Measurements from ENCODE around the gene SPOCK3.
"Not testable (repeated sequence)": the region's sequence is repeated elsewhere in the genome, so short reads cannot be mapped to it uniquely, and the experiment has no call there.

The SPOCK3 gene

DNA sequence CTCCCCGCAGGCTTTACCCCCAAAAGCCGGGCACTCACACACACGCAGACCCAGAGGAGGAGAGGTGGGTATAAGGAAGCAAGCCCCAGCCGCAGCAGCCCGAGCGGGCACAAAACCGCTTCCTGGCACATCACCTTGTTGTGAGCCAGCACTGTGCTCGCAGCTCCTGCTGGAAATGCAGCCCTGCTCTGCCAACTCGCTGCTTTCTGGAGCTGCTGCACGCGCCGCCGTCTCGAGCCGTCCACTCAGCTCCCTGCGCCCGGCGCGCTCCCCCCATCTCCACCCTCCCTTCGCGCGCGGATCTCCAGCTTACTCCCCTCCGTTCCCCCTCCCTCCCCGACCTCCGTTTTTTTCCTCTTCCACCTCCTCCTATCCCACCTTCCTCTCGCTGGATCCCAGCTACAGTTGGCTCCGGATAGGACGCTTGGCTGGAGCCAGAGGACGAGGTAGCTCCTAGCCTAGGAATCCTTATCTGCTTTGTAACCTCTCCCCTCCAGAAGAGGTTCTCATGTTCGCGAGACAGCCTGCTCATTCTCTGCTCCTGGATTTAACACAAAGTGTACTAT is at the start of gene SPOCK3:
TSS of gene SPOCK3 (minus strand) at position 179 of the 566 bp plus-strand sequence.
- DNase-seq: no peak

DNA sequence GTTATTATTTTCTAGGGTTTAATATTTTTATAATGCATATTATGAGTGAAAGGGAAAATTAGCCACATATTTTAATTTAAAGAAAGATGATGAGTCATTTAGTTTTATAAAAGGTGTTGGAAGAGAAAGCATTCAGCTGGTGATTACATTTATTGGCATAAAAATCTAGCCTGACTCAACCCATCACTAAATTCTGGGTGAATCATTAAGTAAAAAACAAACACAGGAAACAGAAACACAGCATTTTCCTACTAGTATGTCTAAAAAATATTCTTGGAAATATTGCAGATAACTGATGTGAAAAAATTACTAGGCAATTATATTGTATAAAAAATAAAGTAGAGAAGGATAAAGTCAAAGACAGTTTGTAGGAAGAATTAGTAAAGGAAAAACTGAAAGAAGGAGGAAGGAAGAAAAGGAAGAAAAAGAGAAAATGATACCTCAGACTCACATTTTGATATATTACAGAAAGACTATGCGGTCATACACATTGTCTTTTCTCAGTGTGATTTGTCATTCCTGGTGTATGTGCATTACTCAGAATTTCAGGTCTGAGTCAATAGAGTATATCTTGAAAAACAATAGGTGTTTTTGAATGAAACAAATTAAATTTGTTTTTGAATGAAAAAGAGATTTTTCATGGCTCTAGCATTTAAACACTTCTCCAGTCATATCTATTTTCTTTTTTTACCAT is 48.0 kb upstream of the SPOCK3 start:
- DNase-seq: no peak

DNA sequence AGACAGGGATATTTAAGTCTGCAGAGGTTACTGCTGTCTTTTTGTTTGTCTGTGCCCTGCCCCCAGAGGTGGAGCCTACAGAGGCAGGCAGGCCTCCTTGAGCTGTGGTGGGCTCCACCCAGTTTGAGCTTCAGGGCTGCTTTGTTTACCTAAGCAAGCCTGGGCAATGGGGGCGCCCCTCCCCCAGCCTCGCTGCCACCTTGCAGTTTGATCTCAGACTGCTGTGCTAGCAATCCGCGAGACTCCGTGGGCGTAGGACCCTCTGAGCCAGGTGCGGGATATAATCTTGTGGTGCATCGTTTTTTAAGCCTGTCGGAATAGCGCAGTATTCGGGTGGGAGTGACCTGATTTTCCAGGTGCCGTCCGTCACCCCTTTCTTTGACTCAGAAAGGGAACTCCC is 47.3 kb upstream of the SPOCK3 start:
- DNase-seq: not testable (repeated sequence)

DNA sequence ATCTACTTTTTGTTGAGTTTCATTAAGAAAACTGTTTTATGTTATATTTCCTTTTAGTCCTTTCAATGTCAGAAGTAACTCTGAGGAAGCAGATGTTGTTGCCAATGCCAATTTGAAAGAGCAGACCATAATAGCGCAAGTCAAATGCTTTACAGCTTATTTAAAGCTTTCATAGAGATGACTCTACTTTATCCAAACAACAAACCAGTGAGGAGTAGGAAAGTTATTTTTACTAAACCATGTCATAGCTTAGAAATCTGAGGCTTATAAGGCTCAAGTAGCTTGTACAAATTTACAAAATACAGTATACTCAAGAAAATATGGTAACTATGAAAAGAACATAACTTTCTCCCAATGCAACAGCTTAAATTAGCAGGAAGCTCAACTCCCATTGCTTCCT is 40.1 kb upstream of the SPOCK3 start:
- DNase-seq: no peak

DNA sequence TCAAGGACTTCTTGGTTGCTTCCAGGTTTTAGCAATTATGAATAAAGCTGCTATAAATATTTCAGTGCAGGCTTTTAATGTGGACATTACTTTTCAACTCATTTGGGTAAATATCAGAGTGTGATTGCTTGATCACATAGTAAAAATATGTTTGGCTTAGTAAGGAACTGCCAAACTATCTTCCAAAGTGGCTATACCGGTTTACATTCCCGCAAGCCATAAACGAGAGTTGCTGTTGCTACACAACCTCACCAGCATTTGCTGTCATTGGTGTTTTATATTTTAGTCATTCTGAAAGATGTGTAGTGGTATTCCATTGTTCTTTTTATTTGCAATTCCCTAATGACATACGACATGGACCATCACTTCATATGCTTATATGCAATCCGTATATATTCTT is 30.9 kb upstream of the SPOCK3 start:
- DNase-seq: no peak

DNA sequence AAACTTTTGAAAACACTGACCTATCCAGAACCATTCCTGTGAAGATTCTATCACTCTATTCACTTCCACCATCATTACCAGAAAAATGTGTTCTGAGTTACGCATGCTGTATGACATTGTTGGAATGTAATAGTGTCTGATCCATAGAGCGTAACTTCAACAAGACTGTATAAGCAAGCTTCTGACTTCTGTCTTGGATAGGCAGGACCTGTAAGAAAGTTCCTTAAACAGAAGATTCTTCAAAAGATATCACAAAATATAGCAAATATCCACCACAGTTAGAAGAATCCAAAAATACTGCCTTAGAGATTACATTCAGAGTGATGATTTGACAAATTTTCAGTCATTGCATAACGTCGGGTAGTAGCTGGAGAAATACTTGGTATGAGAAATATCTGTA is 14.0 kb upstream of the SPOCK3 start:
- DNase-seq: no peak

DNA sequence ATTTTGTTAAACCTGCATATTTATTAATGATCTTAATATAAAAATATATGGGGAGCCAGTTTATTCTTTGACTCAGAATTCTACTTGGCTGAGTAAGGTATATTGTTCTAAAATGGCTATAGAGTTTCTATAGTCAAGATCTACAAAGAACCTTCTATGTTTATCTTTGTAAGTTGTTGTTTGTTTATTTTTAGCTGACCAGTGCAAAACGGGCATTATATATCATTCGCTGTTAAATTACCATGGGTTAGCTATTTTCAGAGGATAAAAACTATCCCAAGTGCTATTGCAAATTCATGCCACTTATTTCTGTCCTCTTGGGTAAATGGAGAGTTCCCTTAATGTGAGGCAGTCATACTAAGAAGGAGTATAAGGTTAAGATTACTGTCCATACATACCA is 5.3 kb upstream of the SPOCK3 start:
- no peak for DNase-seq

DNA sequence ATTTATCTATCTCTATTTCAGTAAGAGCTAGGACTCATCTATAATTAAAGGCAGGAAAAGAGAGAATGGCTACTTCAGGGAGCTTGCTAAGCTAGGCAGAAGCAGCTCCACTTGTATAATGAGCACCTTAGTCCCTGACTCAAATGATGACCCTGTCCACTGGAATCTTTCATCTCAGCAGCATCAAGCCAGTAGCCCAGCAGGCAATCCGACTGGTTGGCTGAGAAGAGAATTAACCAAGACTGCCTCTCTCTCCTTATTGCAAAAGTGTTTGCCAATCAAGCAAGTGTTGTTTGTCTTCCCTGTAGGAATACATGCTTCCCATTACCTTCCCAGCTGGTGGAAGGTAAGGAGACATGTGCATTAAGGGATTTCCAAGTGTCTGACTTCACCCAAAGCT is 3.9 kb upstream of the SPOCK3 start:
- DNase-seq: no peak

DNA sequence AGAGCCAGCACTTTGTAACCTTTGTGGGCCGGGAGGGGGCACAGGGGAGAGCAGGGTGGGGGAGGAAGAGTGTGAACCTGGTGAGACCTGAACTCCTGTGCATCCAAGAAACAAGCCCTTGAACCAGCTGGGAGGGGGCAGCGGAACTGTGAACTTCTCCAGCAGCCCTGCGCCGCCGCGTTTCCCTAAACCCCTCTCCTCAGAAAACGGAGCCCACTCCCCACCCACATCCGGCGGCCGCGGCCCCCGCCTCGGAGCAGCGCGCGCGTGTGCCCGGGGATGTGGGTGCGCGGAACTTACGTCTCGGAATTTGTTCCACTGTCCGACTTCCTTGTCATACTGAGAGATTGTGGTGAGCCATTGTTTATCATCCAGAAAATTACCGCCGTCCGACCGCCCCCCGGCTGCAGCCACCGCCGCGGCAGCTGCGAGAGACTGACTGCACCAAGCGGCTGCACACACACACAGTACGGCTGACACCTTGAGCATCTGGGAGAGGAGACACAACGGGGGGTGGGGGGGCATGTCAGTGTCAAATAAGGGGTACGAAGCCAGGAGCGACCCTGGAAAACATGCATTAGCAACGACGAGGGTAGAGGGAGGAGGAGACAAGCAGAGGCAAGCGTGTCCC is 494 bp downstream of the SPOCK3 start:
- peak in 1 of 2 donors; percentile 6 for DNase-seq

DNA sequence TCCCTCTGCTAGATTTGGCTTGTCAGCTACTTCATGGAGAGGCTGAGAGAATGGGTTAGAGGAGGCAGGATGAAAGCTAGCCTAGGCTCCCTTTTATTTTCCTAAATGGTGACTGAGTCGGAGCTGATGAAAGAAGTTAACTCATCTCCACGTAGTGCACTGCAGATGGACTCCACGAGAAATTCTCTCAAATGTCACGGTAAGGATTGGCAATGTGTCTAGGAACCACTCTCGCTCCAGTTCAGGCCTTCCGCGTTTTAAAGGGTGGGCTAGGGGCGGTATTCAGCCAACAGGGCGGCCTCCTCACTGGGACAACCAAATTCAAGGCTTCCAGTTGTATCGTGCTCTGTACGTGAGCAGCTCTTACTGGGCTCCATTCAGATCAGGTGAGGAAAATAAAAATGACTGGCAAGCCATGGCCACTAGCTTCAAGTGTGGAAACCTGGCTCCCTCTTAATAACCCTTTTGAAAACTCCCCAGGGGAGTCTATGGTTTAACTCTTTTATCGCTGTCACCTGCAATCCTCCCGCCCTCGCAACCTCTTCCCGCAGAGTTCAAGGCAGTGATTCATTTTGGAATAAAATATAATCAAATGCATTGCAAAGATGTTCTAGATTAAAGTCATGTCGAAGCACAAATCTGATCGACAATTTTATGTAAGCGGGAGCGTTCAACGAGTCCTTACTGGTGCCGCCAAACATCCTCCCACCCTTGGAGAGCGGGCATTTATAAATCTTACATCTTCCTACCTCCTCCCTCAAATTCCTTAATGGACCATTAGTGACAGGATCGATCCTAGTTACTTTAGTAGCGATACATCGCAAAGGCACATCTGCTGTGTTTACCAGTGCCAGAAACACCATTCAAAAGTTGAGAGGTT is 1.2 kb downstream of the SPOCK3 start:
- no peak for DNase-seq

DNA sequence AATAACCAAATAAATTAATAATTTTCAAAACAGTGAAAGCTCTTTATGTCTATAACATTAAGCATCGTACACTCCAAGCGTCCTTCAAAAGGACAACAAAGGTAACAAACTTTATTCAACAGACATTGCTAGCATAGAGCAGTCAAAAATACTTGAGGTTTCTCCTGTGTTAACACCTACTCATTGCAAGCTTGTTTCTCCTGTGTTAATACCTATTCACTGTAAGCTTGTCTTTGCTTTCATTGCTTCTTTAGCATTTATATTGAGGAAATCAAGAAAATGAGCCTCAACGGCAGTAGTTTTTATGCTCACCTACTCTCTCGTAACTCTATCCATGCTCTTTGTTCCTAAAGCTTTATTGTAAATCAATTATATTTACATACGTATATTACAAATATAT is 3.5 kb downstream of the SPOCK3 start:
- no peak for DNase-seq

DNA sequence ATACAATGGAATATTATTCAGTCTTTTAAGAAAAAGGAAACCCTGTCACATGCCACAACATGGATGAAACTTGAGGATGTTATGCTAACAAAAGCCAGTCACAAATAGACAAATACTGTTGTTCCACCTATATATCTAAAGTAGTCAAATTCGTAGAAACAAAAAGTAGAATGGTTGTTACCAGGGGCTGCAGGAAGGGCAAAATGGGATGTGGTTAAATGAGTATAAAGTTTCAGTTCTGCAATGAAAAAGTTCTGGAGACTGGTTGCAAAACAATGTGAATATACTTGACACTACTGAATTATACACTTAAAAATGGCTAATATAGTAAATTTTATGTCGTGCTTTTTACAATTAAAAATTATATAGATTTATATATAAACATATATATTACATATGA is 12.2 kb downstream of the SPOCK3 start:
- DNase-seq: no peak

DNA sequence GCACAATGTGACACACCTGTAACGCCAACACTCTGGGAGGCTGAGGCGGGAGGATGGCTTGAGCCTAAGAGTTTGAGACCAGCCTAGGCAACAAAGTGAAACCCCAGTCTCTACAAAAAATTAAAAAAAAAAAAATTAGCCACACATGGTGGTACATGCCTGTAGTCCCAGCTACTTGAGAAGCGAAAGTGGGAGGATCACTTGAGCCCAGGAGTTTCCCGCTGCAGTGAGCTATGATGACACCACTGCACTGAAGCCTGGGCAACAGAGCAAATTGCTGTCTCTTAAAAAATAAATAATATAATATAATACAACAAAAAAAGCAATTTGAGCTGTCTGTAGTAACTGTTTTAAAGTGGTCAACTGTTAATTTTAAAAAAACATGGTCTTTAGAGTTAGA is 13.2 kb downstream of the SPOCK3 start:
- no peak for DNase-seq

DNA sequence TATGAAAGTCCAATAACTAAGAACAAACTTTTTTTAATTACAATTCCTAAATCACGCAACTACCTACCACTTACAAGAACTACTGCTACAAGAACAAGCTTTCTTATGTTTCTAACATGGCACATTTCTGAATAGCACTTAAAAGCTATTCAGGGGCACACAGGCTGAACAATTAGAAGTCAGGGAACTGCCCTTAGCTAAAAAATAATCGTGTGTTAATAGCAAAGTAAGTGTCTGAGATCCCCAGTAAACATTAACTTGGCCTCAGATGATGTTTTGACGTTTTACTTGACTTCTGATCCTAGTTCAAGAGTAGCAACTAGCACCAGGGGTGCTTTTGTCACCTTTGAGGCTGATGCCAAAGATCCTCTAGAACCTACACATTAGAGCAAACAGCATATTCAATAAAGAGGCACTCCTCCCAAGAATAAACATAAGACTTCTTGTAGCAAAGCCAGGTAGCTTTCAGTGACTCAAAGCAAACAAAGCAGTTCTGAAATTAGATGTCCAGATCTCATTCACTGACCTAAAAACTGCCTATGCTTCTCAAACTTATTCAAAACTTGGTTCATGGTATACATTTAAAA is 16.2 kb downstream of the SPOCK3 start:
- DNase-seq: no peak

DNA sequence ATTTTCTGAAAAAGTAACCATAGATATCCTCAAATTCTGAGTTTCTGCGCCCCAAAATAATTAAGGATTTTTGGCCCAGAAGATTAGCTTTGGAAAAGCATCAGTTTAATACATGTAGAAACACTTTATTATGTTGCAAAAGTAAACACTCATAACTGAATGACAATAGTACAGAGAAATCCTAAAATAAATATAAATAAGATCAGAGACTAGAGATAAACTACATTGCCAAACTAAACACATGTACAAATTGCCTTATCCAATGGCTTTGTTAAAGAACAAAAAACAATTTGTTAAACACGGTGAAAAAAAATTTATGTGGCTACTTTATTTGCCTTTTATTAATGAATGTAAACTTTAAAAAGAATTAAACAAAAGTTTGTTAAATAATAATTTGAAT is 17.5 kb downstream of the SPOCK3 start:
- DNase-seq: no peak

DNA sequence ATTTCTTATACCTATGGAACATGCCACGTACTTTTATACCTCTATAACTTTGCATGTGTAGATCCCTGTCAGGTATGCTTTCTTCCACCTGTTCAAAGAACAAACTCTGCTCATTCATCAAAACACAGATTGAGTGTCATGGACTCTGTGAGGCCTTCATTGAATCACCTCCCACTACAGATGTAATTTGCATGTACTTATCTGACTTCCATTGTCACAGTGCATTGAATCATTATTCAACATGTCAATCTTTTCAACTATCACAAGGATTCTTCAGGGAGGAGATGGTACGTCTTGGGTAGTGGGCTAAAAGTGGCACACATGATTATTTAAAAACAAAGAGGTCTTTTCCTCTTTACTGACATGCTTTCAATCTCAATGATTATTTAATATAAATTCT is 24.1 kb downstream of the SPOCK3 start:
- no peak for DNase-seq

DNA sequence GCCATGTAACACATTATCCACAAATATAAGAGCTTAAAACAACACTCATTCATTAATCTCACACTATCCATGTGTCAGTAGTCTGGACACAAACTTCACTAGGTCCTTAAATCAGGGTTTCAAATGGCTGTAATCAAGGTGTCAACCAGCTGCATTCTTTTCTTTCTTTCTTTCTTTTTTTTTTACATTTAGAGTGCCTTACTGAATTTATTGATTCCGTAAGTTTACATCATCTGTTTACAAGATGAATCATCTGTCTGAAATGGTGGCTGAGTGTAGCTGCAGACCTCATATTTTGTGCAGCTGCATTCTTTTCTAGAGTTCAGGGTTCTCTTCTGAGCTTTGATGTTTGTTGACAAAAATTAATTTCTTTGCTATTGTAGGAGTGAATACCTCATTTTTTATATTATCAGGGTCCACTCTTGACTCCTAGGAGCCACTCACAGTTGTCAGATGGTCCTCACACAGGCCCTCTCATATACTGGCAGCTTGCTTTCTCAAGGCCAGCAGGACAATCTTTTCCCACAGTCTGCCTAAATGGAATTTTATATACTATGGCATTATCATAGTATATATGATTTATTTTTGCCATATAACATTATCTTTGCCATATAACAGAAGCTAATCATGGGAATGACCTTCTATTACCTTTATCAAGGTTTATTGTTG is 37.8 kb downstream of the SPOCK3 start:
- no peak for DNase-seq

DNA sequence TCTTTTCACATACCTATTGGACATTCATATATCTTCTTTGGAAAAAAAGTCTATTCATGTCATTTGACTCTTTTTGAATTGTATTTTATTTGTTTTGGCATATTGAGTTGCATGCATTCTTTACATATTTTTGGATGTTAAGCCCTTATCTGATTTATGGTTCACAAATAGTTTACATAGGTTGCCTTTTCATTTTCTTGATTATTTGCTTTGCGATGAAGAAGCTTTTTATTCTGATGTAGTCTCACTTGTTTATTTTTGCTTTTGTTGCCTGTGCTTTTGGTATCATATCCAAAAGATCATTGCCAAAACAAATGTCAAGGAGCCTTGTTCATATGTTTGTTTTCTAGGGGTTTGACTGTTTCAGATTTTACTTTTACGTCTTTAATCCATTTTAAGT is 43.9 kb downstream of the SPOCK3 start:
- DNase-seq: no peak

DNA sequence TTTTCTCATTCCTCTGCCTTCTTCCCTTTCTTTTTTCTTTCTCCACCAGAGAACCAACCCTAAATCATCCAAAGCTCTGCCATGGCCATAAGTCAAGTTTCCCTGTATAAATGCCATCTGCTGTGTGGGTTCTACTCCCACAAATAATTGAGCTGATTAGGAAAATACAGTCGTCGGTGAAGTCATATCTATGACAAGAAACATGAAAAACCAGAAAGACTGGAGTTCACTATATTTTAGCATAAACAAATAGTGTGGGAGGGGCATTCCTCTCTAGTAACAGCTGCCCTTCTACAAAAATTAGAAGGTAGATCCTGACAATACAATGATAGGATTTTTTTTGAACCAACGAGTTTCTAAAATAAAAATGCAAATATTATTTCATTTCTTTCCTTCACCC is 48.8 kb downstream of the SPOCK3 start:
- DNase-seq: no peak

DNA sequence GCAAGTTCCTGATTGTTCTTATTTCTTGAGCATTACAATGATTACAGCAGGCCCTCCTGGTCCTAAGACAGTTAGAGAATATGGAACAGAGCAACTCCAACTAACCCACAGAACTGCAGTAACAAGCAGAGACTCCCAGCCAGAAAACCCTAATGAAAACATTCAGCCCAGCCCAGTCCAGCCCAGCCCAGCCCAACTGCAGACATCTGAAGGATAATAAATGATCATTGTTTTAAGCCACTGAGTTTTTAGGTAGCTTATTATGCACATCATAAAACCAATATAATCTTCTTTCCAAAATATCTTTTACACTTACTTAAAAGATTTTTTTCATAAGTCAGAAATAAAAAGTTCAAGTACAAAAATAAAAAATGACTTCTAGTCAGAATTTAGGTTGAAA is 51.3 kb downstream of the SPOCK3 start:
- DNase-seq: no peak

DNA sequence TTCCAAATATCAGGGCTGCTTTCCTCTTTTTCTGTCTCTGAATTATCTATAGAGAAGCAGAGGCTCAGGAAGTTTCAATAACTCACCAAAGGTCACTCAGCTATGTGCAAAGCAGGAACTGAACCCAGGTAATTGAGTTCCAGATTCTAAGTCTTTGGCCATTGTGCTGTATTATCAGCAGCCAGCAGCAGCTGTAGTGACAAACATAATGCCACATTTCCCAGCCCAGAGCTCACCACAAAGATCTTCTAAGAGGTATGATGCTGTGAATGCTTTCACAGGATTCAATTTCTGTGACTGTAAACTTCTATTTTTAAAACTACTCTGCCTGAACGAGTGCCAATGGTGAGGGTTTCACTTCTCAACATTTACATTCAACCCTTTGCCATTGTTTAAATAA is 56.4 kb downstream of the SPOCK3 start:
- DNase-seq: no peak

DNA sequence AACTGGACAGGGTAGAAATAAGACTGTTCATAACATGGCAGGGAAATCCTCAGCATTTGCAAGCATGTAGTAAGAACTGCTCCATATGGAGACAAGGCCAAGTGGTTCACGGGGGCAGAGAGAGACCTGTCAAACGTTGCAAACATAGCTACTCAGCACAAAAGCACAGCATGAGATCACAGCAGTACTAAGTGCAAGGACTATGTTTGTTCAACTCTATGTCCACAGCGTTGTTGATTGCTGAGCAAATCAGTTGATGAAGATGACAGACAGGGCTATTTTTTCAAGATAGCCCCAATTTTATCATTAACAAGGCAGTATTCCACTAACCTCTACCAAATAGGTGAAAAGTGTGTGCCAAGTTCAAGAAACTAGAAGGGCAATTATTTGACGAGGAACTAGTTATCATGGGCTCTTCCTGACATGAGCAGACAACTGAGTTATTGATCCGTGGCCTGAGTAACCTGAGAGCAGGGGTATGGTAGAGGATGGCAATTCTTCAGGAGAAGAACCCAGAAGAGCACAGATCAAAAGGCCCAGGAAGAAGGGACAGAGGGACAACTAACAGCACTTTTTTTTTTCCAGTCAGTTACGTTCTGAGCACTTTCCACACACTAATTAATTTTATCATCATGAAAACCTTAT is 57.4 kb downstream of the SPOCK3 start:
- DNase-seq: no peak

Data from CD4-positive, alpha-beta T cell treated with Interleukin-1 beta for 1 hour (primary cell).